DMS79 (cell line): ENCODE data around the gene CELF6.
A peak's percentile ranks its signal among the peaks of the same experiment; 100 is the strongest.
"Not testable (repeated sequence)": the region's sequence is repeated elsewhere in the genome, so short reads cannot be mapped to it uniquely, and the experiment has no call there.

Experiments
- DNase-seq: peaks from one replicate; lab custom pipeline; 2025; lab: John Stamatoyannopoulos, UW

CELF6 gene

GRCh38 chr15:72315706-72316370, 4.1 kb downstream of the CELF6 start:
- no peak for DNase-seq

GRCh38 chr15:72313881-72314280, 6.1 kb downstream of the CELF6 start:
- DNase-seq, result no peak

- DNase-seq, result no peak
These were observed 6.5 kb downstream of the CELF6 start for GRCh38 chr15:72313448-72313840.

- no peak for DNase-seq
These were observed 7.1 kb downstream of the CELF6 start for GRCh38 chr15:72312605-72313447.

- DNase-seq, result no peak
These were observed 12.9 kb downstream of the CELF6 start for GRCh38 chr15:72307026-72307425.

GRCh38 chr15:72306211-72306785, 13.7 kb downstream of the CELF6 start:
- peak; percentile 22 for DNase-seq

GRCh38 chr15:72304596-72304995, 15.4 kb downstream of the CELF6 start:
- no peak for DNase-seq

GRCh38 chr15:72302955-72303354, 17.0 kb downstream of the CELF6 start:
- no peak for DNase-seq

- no peak for DNase-seq
These were observed 30.2 kb downstream of the CELF6 start for GRCh38 chr15:72289597-72290325.

- no peak for DNase-seq
These were observed 31.0 kb downstream of the CELF6 start for GRCh38 chr15:72288796-72289596.

GRCh38 chr15:72285927-72286516, 33.9 kb downstream of the CELF6 start:
- no peak for DNase-seq

GRCh38 chr15:72285402-72285801, 34.6 kb downstream of the CELF6 start:
- DNase-seq, result no peak

GRCh38 chr15:72284781-72285180, 35.2 kb downstream of the CELF6 start:
- DNase-seq, result no peak

GRCh38 chr15:72281713-72282112, 38.2 kb downstream of the CELF6 start:
- DNase-seq, result no peak

GRCh38 chr15:72280751-72281150, 39.2 kb downstream of the CELF6 start:
- no peak for DNase-seq

- DNase-seq, result no peak
These were observed 41.2 kb downstream of the CELF6 start for GRCh38 chr15:72278737-72279136.

- DNase-seq, result no peak
These were observed 43.6 kb downstream of the CELF6 start for GRCh38 chr15:72276326-72276700.

GRCh38 chr15:72275635-72276325, 44.2 kb downstream of the CELF6 start:
- not testable (repeated sequence) for DNase-seq

- DNase-seq, result no peak
These were observed 47.0 kb downstream of the CELF6 start for GRCh38 chr15:72272997-72273352.

GRCh38 chr15:72272213-72272996, 47.6 kb downstream of the CELF6 start, which contains the start of gene PARP6:
PARP6 (minus strand) TSS chr15:72272554; CDS start chr15:72267477, 5,077 bp downstream.
- DNase-seq, result peak; percentile 90
